Measurements from ENCODE around the gene PIEZO1.

GRCh38 chr16:88724855-88725555 lies 60.0 kb downstream of the PIEZO1 start:
- TF ChIP-seq CTCF (IDR thresholded peaks at IDR 0.05) (no peak), POLR2A (IDR thresholded peaks at IDR 0.05) (no peak)

All from heart left ventricle (tissue), 13 donors.